H1 (cell line): ENCODE data around the gene SUGP2. TPM values are rescaled to one million over a fixed set of nuclear protein-coding genes. Genes with fewer than 3 reads are reported as not detected.

Experiments used
- CTCF ChIA-PET: fragments of 300-600 bp; sonication (Branson Sonifier 250); formaldehyde crosslinking; loops from one replicate; lab custom pipeline; 2021; ENCODE audit not compliant: partially characterized antibody; lab: Charles Lee
- POLR2A ChIA-PET: fragments of 300-600 bp; sonication (Branson Sonifier 250); formaldehyde crosslinking; loops from one replicate; lab custom pipeline; 2021; ENCODE audit warnings: inconsistent platforms; ENCODE audit not compliant: partially characterized antibody; lab: Charles Lee
- DNase-seq, 2 experiments: peaks; one replicate each; pipeline versions ENCODE4 v3.0.0 to v3.0.0-alpha.2; 2010 to 2022; ENCODE audit warnings: low spot score in 2 of 2, low read depth in 1 of 2, mixed read lengths in 1 of 2
- FAIRE-seq: peaks from 2 replicates; lab custom pipeline; 2011; peaks lifted over from hg19 to GRCh38; lab: Jason Lieb, UNC
- H2AFZ ChIP-seq: 2 replicates; pipeline ENCODE4 v1.8.1; 2012; ENCODE audit warnings: low read length, inconsistent platforms
- H2AK5ac ChIP-seq: 2 replicates; pipeline ENCODE4 v1.6.1; 2013; ENCODE audit warnings: low read depth, low read length
- H2BK120ac ChIP-seq: replicated peaks from 2 replicates; pipeline ENCODE3; 2013; ENCODE audit warnings: low read depth, low read length, inconsistent platforms
- H2BK12ac ChIP-seq: 2 replicates; pipeline ENCODE4 v1.6.1; 2013; ENCODE audit warnings: low read depth, low read length
- H2BK15ac ChIP-seq: 2 replicates; pipeline ENCODE4 v1.6.1; 2013; ENCODE audit warnings: low read length
- H2BK20ac ChIP-seq: 2 replicates; pipeline ENCODE4 v1.6.1; 2013; ENCODE audit warnings: low read length
- H2BK5ac ChIP-seq: 2 replicates; pipeline ENCODE4 v1.6.1; 2013; ENCODE audit warnings: low read depth, low read length
- H3K14ac ChIP-seq: 2 replicates; pipeline ENCODE4 v1.6.1; 2013; ENCODE audit warnings: inconsistent platforms; ENCODE audit not compliant: insufficient read length
- H3K18ac ChIP-seq: 2 replicates; pipeline ENCODE4 v1.6.1; 2013; ENCODE audit warnings: low read length; ENCODE audit errors: extremely low read depth
- H3K23ac ChIP-seq: 2 replicates; pipeline ENCODE4 v1.6.1; 2013; ENCODE audit warnings: inconsistent platforms; ENCODE audit not compliant: insufficient read length
- H3K23me2 ChIP-seq: 2 replicates; pipeline ENCODE4 v1.6.1; 2013; ENCODE audit warnings: low read depth, low read length
- H3K27ac ChIP-seq: 2 replicates; pipeline ENCODE4 v1.6.1; 2011; ENCODE audit warnings: low read depth, low read length, inconsistent platforms
- H3K27me3 ChIP-seq, 4 experiments: replicated peaks in 1 of 4; 1 replicate in 1 of 4; 2 replicates in 3 of 4; pipeline versions ENCODE4 v1.6.1 to v1.8.1; 2011 to 2013; ENCODE audit warnings: low read length in 3 of 4, mild to moderate bottlenecking in 3 of 4, inconsistent platforms in 2 of 4, mixed read lengths in 2 of 4, moderate library complexity in 1 of 4; ENCODE audit not compliant: control insufficient read depth in 3 of 4, insufficient read depth in 3 of 4; ENCODE audit errors: extremely low read depth in 1 of 4
- H3K36me3 ChIP-seq, 4 experiments: 2 replicates each; pipeline versions ENCODE4 v1.6.1 to v1.8.1; 2011 to 2013; ENCODE audit warnings: mild to moderate bottlenecking in 4 of 4, low read length in 3 of 4, moderate library complexity in 2 of 4, control low read depth in 1 of 4, inconsistent platforms in 1 of 4; ENCODE audit not compliant: insufficient read depth in 4 of 4, control insufficient read depth in 2 of 4
- H3K4ac ChIP-seq: replicated peaks from 2 replicates; pipeline ENCODE3; 2013; ENCODE audit warnings: low read length, low read depth, mixed read lengths, inconsistent platforms; ENCODE audit not compliant: insufficient read length
- H3K4me1 ChIP-seq, 4 experiments: replicated peaks in 1 of 4; 1 replicate in 1 of 4; 2 replicates in 3 of 4; pipeline versions ENCODE4 v1.6.1 to v1.8.1; 2011 to 2013; ENCODE audit warnings: low read length in 3 of 4, inconsistent platforms in 2 of 4, mixed read lengths in 1 of 4; ENCODE audit not compliant: insufficient read depth in 4 of 4, control insufficient read depth in 3 of 4
- H3K4me2 ChIP-seq, 2 experiments: 2 replicates each; pipeline versions ENCODE4 v1.6.1 to v1.8.1; 2011 to 2013; ENCODE audit warnings: low read depth in 2 of 2, low read length in 2 of 2, control low read depth in 1 of 2, inconsistent platforms in 1 of 2, mild to moderate bottlenecking in 1 of 2; ENCODE audit not compliant: insufficient read depth in 1 of 2
- H3K4me3 ChIP-seq, 4 experiments: fragments of 200-600, 300-600 bp in 1 of 4; sonication (generic), shearing (Covaris generic), sonication (Bioruptor Twin) in 1 of 4; 2 replicates each; pipeline versions ENCODE4 v1.5.1 to v1.8.1; 2011 to 2016; ENCODE audit warnings: low read length in 4 of 4, low read depth in 3 of 4, control low read depth in 2 of 4, inconsistent platforms in 2 of 4, mild to moderate bottlenecking in 2 of 4, mixed read lengths in 1 of 4, moderate library complexity in 1 of 4; ENCODE audit not compliant: insufficient read depth in 2 of 4; ENCODE audit errors: extremely low read depth in 1 of 4
- H3K56ac ChIP-seq: replicated peaks from 2 replicates; pipeline ENCODE3; 2013; ENCODE audit warnings: low read depth, mild to moderate bottlenecking, mixed read lengths, low read length, inconsistent platforms; ENCODE audit not compliant: insufficient read length
- H3K79me1 ChIP-seq: 2 replicates; pipeline ENCODE4 v1.6.1; 2013; ENCODE audit warnings: low read depth, low read length, control low read depth
- H3K79me2 ChIP-seq, 2 experiments: 2 replicates each; pipeline versions ENCODE4 v1.6.1 to v1.8.1; 2012 to 2013; ENCODE audit warnings: low read length in 2 of 2, mild to moderate bottlenecking in 2 of 2, inconsistent platforms in 1 of 2; ENCODE audit not compliant: insufficient read depth in 2 of 2, control insufficient read depth in 1 of 2
- H3K9ac ChIP-seq, 4 experiments: replicated peaks in 1 of 4; 1 replicate in 1 of 4; 2 replicates in 3 of 4; pipeline versions ENCODE4 v1.6.1 to v1.8.1; 2011 to 2013; ENCODE audit warnings: low read depth in 3 of 4, low read length in 3 of 4, control low read depth in 2 of 4, mild to moderate bottlenecking in 2 of 4, moderate library complexity in 2 of 4, inconsistent platforms in 1 of 4; ENCODE audit errors: extremely low read depth in 1 of 4
- H3K9me3 ChIP-seq, 2 experiments: 2 replicates each; pipeline versions ENCODE4 v1.6.1 to v1.8.1; 2012 to 2013; ENCODE audit warnings: mild to moderate bottlenecking in 2 of 2, moderate library complexity in 2 of 2, control low read depth in 1 of 2, inconsistent platforms in 1 of 2, low read depth in 1 of 2, low read length in 1 of 2, mixed read lengths in 1 of 2; ENCODE audit not compliant: insufficient read depth in 2 of 2
- H4K20me1 ChIP-seq, 2 experiments: replicated peaks in 1 of 2; 2 replicates each; pipeline versions ENCODE3 to v1.8.1; 2011 to 2013; ENCODE audit warnings: inconsistent platforms in 2 of 2, low read length in 2 of 2, mild to moderate bottlenecking in 1 of 2; ENCODE audit not compliant: insufficient read depth in 2 of 2, control insufficient read depth in 1 of 2
- H4K5ac ChIP-seq: 2 replicates; pipeline ENCODE4 v1.6.1; 2013; ENCODE audit warnings: low read length, low read depth, mixed read lengths, inconsistent platforms; ENCODE audit not compliant: insufficient read length
- H4K8ac ChIP-seq: 2 replicates; pipeline ENCODE4 v1.8.0; 2013; ENCODE audit warnings: mild to moderate bottlenecking, moderate library complexity, low read length, inconsistent platforms; ENCODE audit not compliant: insufficient read depth; ENCODE audit errors: extremely low read depth
- H4K91ac ChIP-seq: replicated peaks from 2 replicates; pipeline ENCODE3; 2013; ENCODE audit warnings: low read length, mixed read lengths, inconsistent platforms; ENCODE audit not compliant: insufficient read length
- CHD2 ChIP-seq: IDR thresholded peaks from 2 replicates; pipeline ENCODE4 v1.6.1; 2012; ENCODE audit warnings: low read length, improper control_type of control experiment
- POLR2AphosphoS5 ChIP-seq: IDR thresholded peaks from 2 replicates; pipeline ENCODE4 v1.6.1; 2011; ENCODE audit warnings: low read depth, low read length
- SIN3A ChIP-seq, 2 experiments: IDR thresholded peaks in 1 of 2; conservative IDR thresholded peaks in 1 of 2; 2 replicates each; pipeline ENCODE4 v1.6.1; 2011 to 2012; ENCODE audit warnings: low read length in 2 of 2, improper control_type of control experiment in 1 of 2, low read depth in 1 of 2, mild to moderate bottlenecking in 1 of 2
- WGBS, 2 experiments: shearing (Covaris generic) in 1 of 2; methylation state at CpG; one replicate each; pipeline versions ENCODE4 v1.1.6 to v1.1.7; 2013 to 2015; ENCODE audit warnings: low lambda C conversion rate in 2 of 2, mixed read lengths in 2 of 2, inconsistent platforms in 1 of 2, low coverage in 1 of 2, missing lambda C conversion rate in 1 of 2; ENCODE audit not compliant: insufficient replicate concordance in 2 of 2, insufficient coverage in 1 of 2, insufficient read length in 1 of 2; ENCODE audit errors: extremely low coverage in 1 of 2, missing lambda C conversion rate in 1 of 2; 5-methylcytosine and 5-hydroxymethylcytosine counted together
- polyA plus RNA-seq, 7 experiments: library from polyadenylated mRNA; depleted of rRNA in 3 of 7; stranded (reverse) in 5 of 7; unstranded in 2 of 7; fragments of >200 nt in 5 of 7; fragments of 200-250 nt in 2 of 7; gene quantifications; 1 replicate in 5 of 7; 2 replicates in 1 of 7; 4 replicates in 1 of 7; pipeline versions ENCODE4 v1.2.1 to v1.2.3, GENCODE V29; 2011 to 2013; ENCODE audit warnings: missing spikeins in 2 of 7, mixed read lengths in 2 of 7
- total RNA-seq: library from RNA; stranded (reverse); fragmentation: NEBNext Ultra II Directional; extraction: Animal tissue kit (Norgen Biotek cat#: 25700); gene quantifications from 2 replicates; pipeline ENCODE4 v1.2.1, GENCODE V29; 2021

SUGP2 gene
- total and polyA plus RNA-seq, 2 of the 8 experiments (the other 6 are each of a cell fraction or from before 2014, with no cell fraction given): 57.7 to 114 TPM

DNA sequence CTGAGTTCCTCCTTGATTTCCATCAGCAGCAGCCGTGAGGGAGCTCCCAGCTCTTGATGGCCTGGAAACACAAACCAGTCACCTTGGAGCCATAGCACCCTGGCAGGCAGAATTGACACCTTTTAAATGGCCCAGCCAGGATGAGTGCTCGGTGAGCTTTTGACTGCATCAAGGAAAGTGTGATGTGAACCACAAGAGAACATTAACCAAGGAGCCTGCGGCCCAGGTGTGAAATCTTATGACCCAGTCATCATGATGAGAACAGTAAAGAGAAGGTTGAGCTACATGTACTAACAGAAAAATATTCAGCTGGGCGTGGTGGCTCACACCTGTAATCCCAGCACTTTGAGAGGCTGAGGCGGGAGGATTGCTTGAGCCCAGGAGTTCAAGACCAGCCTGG lies 22.8 kb downstream of the SUGP2 start:
- no peak overlapping the region for H2BK20ac ChIP-seq
- ChIA-PET POLR2A (interaction anchor here (0.7 to 6.4 kb wide), 5 partner anchors 9 to 14 kb away, joined by 3 to 26 read pairs (median 4); no protein-coding TSS in a partner anchor), CTCF (interaction anchor here (0.7 to 3.0 kb wide), 4 partner anchors 15 to 105 kb away, joined by 4 to 9 read pairs (median 4); no protein-coding TSS in a partner anchor)
- no peak overlapping the region for H2BK15ac ChIP-seq
- H3K9me3 ChIP-seq: no peaks in the 10 kb centered on the region
- no peak overlapping the region for H3K23ac ChIP-seq
- DNase-seq (no peak), FAIRE-seq (no peak)
- no peaks in the 10 kb centered on the region; the same call in 1 of the 2 replicates for H3K79me1 ChIP-seq
- no peak overlapping the region for H2AFZ ChIP-seq
- no peak overlapping the region for H2BK12ac ChIP-seq
- no peaks in the 10 kb centered on the region for H3K4me1 ChIP-seq
- peaks cover 20 to 66% (median 51%) of the 10 kb centered on the region in 4 experiments for H3K36me3 ChIP-seq
- peaks cover 2 to 10% of the 10 kb centered on the region in 2 experiments for H4K20me1 ChIP-seq
- 94% methylated on average over 5 of the region's 5 CpGs; no CpG with 5 or more reads in 1 of the 2 experiments for WGBS, 2 experiments
- H4K5ac ChIP-seq: no peak overlapping the region
- no peaks in the 10 kb centered on the region for H3K79me2 ChIP-seq
- no peaks in the 10 kb centered on the region; the same call in 1 of the 2 replicates for H3K23me2 ChIP-seq
- H4K8ac ChIP-seq: no peak overlapping the region
- no peak overlapping the region for H2AK5ac ChIP-seq
- no peak overlapping the region for H2BK5ac ChIP-seq
- H3K4ac ChIP-seq: no peak overlapping the region
- no peak overlapping the region for H3K56ac ChIP-seq
- no peak for TF ChIP-seq CHD2
- no peak for TF ChIP-seq POLR2AphosphoS5
- no peak for TF ChIP-seq SIN3A (conservative IDR thresholded peaks at IDR 0.05 in 1 of 2, IDR thresholded peaks at IDR 0.05 in 1 of 2; ENCODE audit: low read depth in 1 of 2, low read length in 2 of 2)
- TF ChIP-seq, all 59 proteins: peak for 0
- H3K27ac ChIP-seq: no peak overlapping the region
- H4K91ac ChIP-seq: no peak overlapping the region
- no peak overlapping the region for H3K4me2 ChIP-seq
- H3K4me3 ChIP-seq: no peak overlapping the region
- H2BK120ac ChIP-seq: no peak overlapping the region
- H3K18ac ChIP-seq: no peak overlapping the region
- no peaks in the 10 kb centered on the region for H3K27me3 ChIP-seq
- H3K14ac ChIP-seq: no peak overlapping the region
- H3K9ac ChIP-seq: no peak overlapping the region
